ENCODE measurements around the gene HNRNPC. TPM values are rescaled to one million over a fixed set of nuclear protein-coding genes. Genes with fewer than 3 reads are reported as not detected.

Gene HNRNPC
- total and polyA plus RNA-seq, 2 of the 8 experiments (the other 6 are each of a cell fraction or from before 2014, with no cell fraction given), result 781 to 1,207 TPM

- TF ChIP-seq SP4 (IDR thresholded peaks at IDR 0.05; ENCODE audit: low read length) (no peak), TCF12 (IDR thresholded peaks at IDR 0.05; ENCODE audit: low read depth, low read length) (no peak), CHD1 (IDR thresholded peaks at IDR 0.05; ENCODE audit: low read depth, low read length) (no peak), EP300 (IDR thresholded peaks at IDR 0.05; ENCODE audit: borderline replicate concordance in 1 of 2, low read depth in 2 of 2, low read length in 2 of 2) (no peak)
Observed at GRCh38 chr14:21300892-21301291, 31.6 kb upstream of the HNRNPC start (continued).

Measured in H1 (cell line).